Putamen (tissue), 1 donor: ENCODE data around the gene GPR63.
A peak's percentile ranks its signal among the peaks of the same experiment; 100 is the strongest.
"Not testable (repeated sequence)": the region's sequence is repeated elsewhere in the genome, so short reads cannot be mapped to it uniquely, and the experiment has no call there.

Experiments used
- DNase-seq: peaks from one replicate; pipeline ENCODE4 v3.0.0-alpha.2; 2016; ENCODE audit warnings: low spot score

Gene GPR63, protein sequence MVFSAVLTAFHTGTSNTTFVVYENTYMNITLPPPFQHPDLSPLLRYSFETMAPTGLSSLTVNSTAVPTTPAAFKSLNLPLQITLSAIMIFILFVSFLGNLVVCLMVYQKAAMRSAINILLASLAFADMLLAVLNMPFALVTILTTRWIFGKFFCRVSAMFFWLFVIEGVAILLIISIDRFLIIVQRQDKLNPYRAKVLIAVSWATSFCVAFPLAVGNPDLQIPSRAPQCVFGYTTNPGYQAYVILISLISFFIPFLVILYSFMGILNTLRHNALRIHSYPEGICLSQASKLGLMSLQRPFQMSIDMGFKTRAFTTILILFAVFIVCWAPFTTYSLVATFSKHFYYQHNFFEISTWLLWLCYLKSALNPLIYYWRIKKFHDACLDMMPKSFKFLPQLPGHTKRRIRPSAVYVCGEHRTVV

DNA sequence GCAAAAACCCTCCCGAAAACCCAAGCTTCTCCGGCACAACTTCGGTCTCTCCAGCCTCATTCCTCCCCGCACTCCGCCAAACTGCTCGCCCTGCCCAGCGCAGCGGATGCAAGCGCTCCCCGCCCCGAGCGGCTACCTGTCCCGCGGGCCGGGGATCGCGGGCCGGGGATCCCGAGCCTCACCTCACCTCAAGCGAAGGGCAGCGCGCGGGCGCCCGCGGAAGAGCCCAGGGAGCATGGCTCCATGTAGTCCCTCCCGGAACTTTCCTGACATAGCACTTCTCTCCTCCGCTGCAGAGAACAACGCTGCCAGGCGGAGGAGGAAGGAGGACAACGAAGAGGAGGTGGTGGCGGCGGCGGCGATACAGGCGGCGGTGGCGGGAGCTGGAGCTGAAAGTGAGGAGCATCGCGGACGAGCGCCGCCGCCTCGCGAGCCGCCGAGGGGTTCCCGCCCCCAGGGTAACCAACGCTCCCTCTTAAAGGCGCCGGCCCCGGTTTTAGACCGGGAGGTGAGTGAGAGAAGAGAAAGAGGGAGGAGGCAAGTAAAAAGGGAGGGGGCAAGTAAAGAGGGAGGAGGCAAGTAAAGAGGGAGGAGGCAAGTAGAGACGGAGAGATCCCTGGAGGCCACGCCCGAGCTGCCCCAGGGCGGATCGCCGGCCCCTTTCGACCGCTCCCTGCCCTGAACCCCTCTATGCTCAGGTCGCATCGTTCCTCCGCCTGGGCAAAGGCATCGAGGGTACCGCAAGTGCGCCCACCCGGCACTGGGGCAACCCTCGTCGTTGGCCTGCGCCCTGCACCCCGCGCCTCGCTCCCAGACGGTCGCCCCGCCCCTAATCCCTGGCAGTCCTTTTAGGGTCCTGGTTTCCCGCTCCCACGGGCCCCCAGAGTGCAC, at the start of gene GPR63:
TSS of gene GPR63 (minus strand) at position 397 of the 891 bp plus-strand sequence. CDS start 37,746 bp downstream, outside the sequence.
- DNase-seq, result peak; percentile 60

DNA sequence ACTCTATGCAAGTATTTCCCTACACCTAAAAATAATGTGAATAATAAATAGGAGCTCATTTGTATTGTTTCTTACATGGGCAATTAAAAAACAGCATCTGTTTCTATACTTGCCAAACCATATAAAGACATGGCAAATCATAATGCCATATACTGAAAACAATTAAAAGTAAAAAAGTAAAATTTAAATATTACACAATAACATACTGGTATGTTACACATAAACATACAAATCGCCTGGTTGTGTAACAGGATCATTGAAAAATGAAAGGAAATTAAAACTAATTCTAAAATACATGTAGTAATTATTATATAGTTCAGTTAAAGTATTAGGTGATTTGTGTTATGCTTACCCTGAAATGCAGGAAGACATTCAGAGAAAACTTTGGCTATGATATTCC, 49.2 kb upstream of the GPR63 start:
- DNase-seq, result no peak

DNA sequence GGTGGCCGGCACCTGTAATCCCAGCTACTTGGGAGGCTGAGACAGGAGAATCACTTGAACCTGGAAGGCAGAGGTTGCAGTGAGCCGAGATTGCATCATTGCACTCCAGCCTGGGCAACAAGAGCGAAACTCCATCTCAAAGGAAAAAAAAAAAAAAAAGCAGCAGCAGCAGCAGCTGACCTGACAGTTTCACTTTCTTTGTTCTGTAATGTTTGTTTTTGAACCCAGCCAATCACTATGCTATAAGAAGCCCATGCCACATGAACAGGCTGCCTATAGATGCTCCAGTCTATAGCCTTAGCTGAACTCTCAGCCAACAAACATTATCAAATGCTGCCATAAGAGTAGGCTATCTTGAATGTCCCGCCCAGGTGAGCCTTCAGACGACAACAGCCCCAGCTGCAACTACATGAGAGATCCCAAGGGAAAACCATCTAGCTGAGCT, 47.9 kb upstream of the GPR63 start:
- not testable (repeated sequence) for DNase-seq

DNA sequence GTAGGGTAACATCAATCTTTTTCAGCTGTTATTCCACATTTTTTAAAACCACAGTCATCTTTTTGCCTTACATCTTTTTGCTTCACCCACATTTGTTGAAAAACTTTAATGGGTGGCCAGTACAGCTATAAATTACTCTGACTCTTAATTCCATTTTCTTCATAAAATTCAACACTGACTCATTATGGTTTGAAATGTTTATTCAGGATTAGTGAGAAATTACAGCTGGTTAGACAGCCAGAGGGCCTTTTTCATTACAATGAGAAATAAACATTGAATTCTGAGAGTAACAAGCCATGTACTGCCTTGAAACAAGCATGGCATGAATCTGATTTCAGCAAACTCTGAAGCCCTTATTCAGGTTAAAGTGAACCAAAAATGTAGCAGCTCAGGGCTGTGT, 40.9 kb upstream of the GPR63 start:
- DNase-seq, result peak; percentile 25

DNA sequence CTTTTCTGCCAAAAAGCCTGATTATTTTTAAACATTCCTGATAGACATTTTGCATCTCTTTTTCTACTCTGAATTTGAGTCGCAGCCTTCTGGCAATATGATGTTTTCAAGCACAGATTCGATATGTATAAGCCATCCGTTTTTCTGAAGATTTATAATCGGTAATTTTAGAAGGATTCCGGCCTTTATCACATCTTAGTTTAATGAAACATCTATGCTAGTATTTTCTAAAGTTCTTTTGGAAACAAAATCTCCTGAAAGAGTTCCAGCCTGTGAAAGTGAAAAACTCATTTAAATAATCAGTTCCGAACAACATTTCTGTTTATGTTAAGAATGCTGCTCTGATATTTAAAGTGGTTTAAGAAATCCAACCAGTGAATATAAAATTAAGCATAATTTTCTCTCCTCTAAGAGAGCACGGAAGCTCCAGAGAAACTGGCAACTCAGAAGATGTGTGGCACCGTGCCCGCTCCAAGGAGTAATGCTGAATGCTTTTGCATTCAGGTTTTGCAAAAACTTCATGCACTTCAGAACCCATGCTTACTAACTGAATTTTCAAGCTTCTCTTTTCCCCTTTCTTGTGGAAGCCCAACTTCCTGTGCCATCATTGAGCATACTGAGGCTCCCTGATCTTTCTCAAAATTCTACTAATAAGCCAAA, 39.7 kb upstream of the GPR63 start:
- peak; percentile 30 for DNase-seq

DNA sequence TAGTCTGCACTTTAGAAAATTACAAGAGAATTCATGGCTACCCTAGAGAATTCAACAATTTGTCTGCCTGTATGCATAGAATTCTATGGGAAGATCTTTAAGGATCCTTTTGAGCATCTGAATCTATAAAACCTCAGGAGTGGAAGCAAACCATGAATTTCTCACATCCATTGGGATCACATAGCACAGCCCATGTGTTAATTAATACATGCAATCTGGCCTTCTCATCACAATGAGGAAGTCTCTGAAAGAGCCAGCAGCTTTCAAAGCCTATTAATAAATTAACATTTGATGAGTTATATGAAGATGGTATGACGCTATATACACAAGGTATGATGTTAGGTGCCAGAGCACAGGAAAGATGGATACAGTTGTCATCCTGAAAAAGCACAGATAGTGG, 35.7 kb upstream of the GPR63 start:
- DNase-seq, result no peak

DNA sequence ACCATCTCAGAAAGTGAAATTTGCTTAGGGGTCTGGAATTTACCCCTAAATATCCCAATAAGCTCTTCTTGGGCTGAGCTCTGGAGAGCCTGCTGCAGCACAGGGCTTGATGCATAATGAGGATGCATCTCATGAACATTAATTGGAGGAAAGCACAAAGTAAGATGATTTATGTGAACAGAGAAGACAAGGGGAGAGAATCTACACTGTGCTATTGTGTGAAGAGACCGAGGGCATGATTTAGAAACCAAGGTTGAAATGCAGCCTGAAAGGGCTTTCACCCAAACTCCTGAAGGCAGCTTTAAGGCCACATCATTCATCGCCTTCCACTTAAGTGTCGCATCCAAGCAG, 27.8 kb upstream of the GPR63 start:
- DNase-seq, result no peak

DNA sequence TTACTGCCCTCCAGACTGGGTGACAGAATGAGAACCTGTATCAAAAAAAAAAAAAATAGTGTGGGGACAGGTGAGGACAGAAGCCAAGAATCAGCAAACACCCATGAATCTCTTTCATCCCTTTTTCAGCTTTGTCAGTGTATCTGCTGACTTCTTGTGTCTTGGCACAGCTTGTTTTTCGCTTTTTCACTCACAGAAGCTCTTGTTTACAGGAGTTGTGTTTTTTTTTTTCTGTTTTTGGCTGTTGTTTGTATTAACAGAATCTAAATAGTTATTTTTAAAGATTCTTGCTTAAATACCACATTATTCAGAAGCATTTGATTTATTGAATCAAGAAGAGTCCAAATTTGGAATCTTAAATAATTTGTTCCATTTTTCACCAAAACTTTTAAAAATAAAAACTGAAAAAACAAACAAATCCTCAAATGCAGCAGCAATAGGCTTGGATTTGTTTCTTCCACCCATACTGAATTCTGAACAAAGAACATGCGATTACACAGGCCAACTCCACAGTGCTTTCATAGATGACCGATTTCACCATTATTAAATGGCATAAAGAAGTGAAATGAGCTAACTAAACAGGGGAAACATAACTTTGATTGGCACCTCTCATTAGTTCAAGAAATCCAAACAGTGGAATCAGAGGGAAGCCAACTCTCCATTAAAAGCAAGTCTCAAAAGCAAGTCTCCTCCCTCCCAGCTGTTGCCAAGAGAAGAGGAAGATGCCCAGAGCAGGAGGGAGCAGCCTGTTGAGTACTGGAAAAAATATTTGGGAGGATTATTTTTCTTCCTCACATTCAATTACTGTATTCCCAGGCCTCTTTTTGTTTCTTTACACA, 27.2 kb upstream of the GPR63 start:
- DNase-seq, result no peak

DNA sequence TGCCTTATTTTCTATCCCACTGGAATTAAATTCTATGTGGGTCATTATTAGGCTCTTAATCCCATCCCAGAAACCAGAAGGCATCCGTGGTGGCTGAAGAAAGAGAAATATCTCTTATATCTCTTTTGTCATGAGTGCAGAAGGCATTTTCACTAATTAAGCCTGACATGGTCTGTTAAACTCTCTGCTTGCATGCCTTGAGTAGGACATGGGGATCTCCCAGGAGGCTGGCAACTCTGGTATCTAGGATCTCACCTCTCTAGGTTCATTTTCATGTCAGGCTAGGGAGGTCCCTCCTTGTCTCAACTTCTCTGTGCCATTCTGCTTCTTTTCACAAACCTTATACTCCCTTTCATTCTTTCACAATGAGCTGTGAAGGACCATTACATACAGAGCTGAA, 25.3 kb upstream of the GPR63 start:
- no peak for DNase-seq

DNA sequence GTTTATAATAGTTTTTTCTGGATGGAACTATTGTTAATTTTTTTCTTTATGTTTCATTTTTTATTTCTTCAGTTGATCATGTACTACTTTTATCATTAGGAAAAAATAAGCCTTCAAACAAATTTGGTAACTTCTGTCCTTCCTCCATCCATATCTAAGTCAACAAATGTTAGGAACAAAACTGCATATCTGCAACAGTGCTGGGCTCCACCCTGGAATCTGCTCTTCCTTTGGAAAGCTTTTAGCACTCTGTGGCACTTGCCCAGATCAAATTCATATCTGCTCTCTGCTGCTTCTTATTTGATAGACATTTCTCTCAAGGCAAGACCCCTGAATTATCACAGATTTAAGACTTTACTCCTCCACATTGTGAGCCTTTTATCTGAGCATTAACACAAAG, 24.3 kb upstream of the GPR63 start:
- no peak for DNase-seq

DNA sequence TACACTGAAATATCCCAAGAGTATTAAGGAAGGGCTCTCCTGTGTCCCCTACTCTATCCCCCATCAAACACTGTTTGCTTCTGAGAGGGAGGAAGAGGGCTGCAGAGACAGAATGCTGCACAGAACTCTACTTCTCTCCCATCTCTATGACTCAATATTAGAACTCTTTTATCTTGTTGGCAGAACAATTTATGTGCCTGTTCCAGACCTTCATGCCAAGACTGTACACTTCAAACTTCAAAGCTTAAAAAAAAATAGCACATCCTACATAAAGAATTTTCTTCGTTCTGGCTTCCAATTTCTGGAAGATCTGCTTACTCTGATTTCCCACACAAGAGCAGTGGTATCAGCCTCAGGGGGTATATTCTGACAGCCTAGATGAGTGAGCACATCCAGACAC, 19.6 kb upstream of the GPR63 start:
- DNase-seq, result no peak

DNA sequence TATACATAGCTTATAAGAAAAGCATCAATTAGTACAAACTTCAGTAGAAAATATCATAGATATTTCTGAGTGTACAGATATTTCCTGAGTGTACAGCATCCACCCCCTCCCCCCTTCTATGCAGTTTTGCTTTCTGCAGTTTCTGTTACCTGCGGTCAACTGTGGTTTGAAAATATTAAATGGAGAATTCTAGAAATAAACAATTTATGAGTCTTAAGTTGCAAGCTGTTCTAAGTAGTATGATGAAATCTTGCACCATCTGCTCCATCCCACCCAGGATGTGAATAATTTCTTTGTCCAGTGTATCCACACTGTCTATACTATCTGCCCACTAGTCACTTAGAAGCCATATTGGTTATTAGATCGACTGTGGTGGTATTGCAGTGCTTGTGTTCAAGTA, 15.8 kb upstream of the GPR63 start:
- DNase-seq, result no peak

DNA sequence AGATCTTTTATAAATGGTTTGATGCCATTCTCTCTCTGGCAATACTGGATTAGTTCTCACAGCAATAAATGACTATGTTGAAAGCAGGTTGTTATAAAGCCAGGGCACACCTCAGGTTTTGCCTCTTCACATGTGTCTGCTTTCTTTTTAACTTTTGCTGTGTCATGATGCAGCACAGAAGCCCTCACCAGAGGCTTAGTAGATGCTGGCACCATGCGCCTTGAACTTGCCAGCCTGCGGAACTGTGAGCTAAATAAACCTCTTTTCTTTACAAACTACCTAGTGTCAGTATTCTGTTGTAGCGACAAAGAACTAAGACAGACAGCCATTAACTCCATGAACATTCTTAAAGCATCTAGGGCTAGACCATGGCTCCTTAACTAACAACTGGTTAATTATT, 15.3 kb upstream of the GPR63 start:
- no peak for DNase-seq

DNA sequence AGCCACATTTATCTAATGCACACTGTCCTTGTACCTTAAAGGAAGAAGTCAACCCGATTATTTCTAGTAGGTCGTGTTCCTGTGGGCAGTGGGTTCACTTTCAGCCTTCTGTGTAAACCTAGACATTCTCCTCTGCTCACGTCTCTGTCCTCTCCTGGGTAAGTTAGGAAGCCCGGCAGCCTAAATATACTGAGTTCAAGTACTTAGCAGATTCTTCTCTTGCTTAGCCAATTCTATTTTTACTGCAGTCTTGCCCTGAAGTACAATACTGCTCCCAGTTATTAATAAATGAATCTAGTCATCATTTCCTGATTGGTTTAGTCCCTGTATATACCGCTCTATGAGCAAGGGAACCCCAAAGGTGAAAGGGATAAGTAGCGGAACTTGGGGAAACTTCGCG, 14.6 kb upstream of the GPR63 start:
- DNase-seq, result no peak

DNA sequence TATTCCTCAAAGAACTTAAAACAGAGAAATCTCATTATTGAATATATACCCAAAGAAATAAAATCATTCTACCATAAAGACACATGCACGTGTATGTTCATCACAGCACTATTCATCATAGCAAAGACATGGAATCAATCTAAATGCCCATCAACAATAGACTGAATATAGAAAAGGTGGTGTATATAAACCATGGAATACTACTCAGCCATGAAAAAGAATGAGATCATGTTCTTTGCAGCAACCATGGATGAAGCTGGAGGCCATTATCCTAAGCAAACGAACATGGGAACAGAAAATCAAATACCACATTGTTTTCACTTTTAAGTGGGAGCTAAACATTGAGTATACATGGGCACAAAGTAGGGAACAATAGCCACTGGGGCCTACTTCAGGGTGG, 12.3 kb upstream of the GPR63 start:
- DNase-seq, result no peak

DNA sequence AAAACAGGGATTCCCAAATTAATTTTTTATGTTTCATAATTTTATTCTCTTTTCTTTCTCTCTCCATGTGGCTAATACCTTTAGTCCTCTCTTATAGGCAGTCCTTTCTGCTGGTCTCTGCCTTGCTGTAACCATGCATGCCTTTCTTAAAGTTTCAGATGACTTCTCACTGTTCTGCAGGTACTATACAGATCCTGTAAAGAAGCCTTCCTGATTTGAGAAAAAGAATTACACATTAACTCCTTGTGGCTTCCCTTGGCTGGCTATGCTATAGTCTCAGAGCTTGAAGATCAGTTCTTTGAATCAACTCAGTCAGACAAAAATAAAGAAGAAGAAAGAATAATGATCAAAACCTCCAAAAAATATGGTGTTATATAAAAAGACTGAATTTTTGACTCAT, 7.3 kb upstream of the GPR63 start:
- DNase-seq, result no peak

DNA sequence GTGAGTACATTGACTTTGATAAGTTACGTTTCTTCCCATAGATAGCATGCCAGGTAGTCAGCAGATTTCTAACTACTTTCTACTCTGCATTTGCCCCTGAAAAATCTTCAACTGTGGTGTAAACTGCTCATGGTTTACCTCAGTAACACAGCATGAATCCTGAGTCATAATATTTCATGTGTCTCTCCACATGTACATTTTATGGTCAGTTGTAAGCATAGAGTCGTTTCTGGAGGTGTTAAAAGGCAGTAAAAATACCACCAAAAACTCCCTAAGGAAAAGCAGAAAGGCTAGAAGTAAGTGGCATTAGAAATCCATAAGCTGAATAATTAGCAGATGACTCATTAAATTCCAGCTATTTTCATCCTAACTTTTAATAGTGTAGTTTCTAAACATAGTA, 4.1 kb upstream of the GPR63 start:
- no peak for DNase-seq

DNA sequence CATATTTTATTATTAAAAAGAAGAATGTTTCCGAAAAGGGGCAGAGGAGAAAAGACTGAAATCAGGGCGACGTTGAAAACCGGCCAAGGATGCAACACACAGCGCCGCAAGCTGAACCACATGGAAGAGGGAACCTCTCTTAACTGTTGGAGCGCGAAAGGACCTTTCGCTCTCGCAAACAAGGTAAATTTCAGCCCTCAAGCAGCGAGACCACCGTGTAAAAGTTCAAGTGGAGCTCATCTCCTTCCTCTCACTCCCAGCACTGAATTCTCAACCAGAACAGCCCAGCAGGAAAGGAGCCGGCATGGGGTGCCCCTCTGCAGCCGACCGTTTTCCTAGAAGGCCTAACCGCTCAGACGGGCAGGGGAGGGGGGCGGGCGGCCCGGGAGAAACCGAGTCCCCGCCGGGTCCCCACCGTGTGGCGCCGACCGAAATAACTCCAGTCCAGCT, 621 bp downstream of the GPR63 start:
- peak; percentile 21 for DNase-seq

DNA sequence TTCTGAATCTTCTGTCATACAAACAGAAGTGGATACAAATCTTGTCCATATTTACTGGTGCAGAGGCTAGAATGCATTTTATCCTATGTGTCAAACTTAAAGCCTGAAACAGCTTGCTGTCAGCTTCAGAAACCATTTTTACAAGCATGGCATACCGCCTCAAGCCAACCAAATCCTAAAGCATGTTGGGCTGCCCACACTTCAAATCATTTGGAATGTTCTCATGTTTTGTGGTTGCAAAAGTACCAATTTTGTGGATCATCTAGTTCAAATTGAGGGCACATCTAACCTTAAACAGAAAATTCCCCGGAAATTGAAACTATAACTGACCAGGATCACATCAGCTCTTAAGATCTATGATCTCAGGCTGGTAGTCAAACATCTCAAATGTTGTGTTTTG, 3.2 kb downstream of the GPR63 start:
- no peak for DNase-seq

DNA sequence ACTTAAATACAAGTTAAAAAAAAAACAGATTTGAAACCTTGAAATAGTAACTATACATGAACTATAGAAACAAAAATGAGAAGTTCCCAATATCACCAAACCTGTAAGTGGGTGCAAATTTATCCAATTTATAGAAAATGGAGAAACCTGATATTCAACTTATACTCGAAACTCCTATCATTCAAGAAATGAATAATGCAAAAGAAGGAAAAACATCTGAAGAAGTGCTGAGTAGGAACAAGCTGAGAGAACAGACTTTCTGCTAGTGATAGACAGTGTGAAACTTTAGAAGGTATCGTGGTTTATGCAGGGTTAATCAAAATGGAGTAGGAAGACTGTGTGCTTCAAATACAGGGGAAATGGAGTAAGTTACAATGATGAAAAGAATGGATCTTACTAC, 4.5 kb downstream of the GPR63 start:
- DNase-seq, result no peak

DNA sequence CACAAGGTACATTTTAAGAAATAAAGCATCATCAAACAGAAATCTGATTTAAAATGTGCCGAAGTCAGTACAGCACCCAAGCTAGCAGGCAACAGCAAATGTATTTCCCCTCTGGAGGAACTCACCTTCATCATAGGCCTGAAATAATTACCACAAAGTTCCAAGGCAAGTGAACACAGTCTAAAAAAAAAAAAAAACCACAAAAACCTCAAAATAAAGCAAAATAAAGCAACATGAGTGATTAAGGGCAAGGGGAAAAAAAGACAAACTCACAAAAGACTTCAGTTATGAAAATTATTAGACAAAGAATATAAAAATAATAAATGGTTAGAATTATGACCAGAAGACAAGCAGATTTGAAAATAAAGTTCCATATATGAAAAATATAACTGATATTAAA, 10.4 kb downstream of the GPR63 start:
- DNase-seq, result no peak

DNA sequence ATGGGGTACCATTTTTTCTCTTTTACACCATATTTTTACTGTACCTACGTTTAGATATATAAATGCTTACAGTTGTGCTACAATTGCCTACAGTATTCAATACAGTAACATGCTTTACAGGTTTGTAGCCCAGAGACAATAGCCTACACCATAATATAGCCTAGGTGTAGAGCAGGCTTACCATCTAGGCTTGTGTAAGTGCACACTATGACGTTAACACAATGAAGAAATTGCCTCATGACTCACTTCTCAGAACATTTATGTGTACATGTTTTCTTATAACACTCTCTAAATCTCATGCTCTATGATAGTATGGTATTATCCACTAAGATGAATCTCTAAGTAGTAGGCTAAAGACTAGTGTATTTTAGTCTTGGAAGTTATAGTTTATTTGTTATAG, 13.5 kb downstream of the GPR63 start:
- DNase-seq, result no peak
